ENCODE results near the gene PPTC7.
"Not testable (repeated sequence)": the region's sequence is repeated elsewhere in the genome, so short reads cannot be mapped to it uniquely, and the experiment has no call there.

DNA sequence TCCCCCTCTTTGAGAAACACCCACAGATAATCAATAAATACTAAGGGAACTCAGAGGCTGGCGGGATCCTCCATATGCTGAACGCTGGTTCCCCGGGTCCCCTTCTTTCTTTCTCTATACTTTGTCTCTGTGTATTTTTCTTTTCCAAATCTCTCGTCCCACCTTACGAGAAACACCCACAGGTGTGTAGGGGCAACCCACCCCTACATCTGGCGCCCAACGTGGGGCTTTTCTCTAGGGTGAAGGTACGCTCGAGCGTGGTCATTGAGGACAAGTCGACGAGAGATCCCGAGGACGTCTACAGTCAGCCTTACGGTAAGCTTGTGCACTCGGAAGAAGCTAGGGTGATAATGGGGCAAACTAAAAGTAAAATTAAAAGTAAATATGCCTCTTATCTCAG, 12.3 kb downstream of the PPTC7 start:
- TF ChIP-seq, protein P1, sequence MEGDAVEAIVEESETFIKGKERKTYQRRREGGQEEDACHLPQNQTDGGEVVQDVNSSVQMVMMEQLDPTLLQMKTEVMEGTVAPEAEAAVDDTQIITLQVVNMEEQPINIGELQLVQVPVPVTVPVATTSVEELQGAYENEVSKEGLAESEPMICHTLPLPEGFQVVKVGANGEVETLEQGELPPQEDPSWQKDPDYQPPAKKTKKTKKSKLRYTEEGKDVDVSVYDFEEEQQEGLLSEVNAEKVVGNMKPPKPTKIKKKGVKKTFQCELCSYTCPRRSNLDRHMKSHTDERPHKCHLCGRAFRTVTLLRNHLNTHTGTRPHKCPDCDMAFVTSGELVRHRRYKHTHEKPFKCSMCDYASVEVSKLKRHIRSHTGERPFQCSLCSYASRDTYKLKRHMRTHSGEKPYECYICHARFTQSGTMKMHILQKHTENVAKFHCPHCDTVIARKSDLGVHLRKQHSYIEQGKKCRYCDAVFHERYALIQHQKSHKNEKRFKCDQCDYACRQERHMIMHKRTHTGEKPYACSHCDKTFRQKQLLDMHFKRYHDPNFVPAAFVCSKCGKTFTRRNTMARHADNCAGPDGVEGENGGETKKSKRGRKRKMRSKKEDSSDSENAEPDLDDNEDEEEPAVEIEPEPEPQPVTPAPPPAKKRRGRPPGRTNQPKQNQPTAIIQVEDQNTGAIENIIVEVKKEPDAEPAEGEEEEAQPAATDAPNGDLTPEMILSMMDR (IDR thresholded peaks at IDR 0.05 in 4 of 5, conservative IDR thresholded peaks at IDR 0.05 in 1 of 5) = not testable (repeated sequence)
- not testable (repeated sequence) for TF ChIP-seq POLR2A (IDR thresholded peaks at IDR 0.05)
